Sigmoid colon (tissue), 7 donors: Measurements from ENCODE around the gene ATP5ME. TPM values are rescaled to one million over a fixed set of nuclear protein-coding genes. Genes with fewer than 3 reads are reported as not detected.

Source experiments
- DNase-seq: peaks from one replicate; pipeline ENCODE4 v3.0.0-alpha.2; 2019
- H3K27ac ChIP-seq, 4 donors: fragments of 200-600 bp; sonication (generic); one replicate each; pipeline ENCODE4 v1.5.1; 2016 to 2019; ENCODE audit warnings: mild to moderate bottlenecking in 1 of 4
- H3K27me3 ChIP-seq, 3 donors: fragments of 200-600 bp; sonication (generic); one replicate each; pipeline ENCODE4 v1.5.1; 2019; ENCODE audit warnings: mild to moderate bottlenecking in 1 of 3
- H3K36me3 ChIP-seq, 4 donors: fragments of 200-600 bp; sonication (generic); one replicate each; pipeline ENCODE4 v1.5.1; 2016 to 2019
- H3K4me1 ChIP-seq, 4 donors: fragments of 200-600 bp; sonication (generic); one replicate each; pipeline ENCODE4 v1.5.1; 2017 to 2019
- H3K4me3 ChIP-seq, 4 donors: fragments of 200-600 bp; sonication (generic); one replicate each; pipeline ENCODE4 v1.5.1; 2017 to 2019; ENCODE audit warnings: mild to moderate bottlenecking in 2 of 4, moderate library complexity in 1 of 4
- H3K9me3 ChIP-seq, 4 donors: fragments of 200-600 bp in 3 of 4; sonication (generic) in 3 of 4; one replicate each; pipeline versions ENCODE4 v1.5.1 to v1.6.1; 2013 to 2019
- EP300 ChIP-seq, 4 donors: sonication (generic); formaldehyde crosslinking; IDR thresholded peaks; one replicate each; pipeline ENCODE4 v1.6.1; 2017; ENCODE audit warnings: antibody characterized with exemption in 4 of 4
- POLR2A ChIP-seq, 2 donors: fragments of 450-650 bp; IDR thresholded peaks; one replicate each; pipeline ENCODE4 v1.6.1; 2016; ENCODE audit warnings: antibody characterized with exemption in 2 of 2, mild to moderate bottlenecking in 2 of 2, moderate library complexity in 2 of 2
- POLR2AphosphoS5 ChIP-seq, 4 donors: sonication (generic); formaldehyde crosslinking; IDR thresholded peaks; one replicate each; pipeline ENCODE4 v1.6.1; 2017; ENCODE audit warnings: antibody characterized with exemption in 4 of 4
- WGBS, 2 donors: extraction: QIAGEN DNeasy Blood & Tissue Kit; methylation state at CpG; one replicate each; pipeline ENCODE4 v1.1.7; 2013; 5-methylcytosine and 5-hydroxymethylcytosine counted together
- intact Hi-C: fragments of 100-400 bp; cut with DNase I; formaldehyde crosslinking; loops from one replicate; pipeline ENCODE4 v1.15.1; 2023
- polyA plus RNA-seq, 3 donors: library from polyadenylated mRNA; stranded (reverse); fragments of 200-250 nt; gene quantifications; one replicate each; pipeline ENCODE4 v1.2.3, GENCODE V29; 2013
- total RNA-seq, 4 donors: library from RNA; depleted of rRNA; stranded (reverse); fragments of >200 nt; gene quantifications; one replicate each; pipeline ENCODE4 v1.1.0, GENCODE V29; 2016
- TF ChIP-seq, protein P1 (sequence below), 4 experiments: fragments of 450-650 bp in 3 of 4; fragments of 200-600 bp in 1 of 4; IDR thresholded peaks; one replicate each; pipeline ENCODE4 v1.5.1; 2016 to 2019; ENCODE audit warnings: antibody characterized with exemption in 4 of 4, mild to moderate bottlenecking in 3 of 4, moderate library complexity in 2 of 4
- donor health status: healthy with polysubstance abuse.
- donor health status: Bipolar disorder and iron deficiency.
- donor health status: healthy.

Gene ATP5ME
- total and polyA plus RNA-seq, 7 donors, result 104 to 1,302 (median 244) TPM

- no peaks in the 10 kb centered on the region for H3K36me3 ChIP-seq
- 89 to 92% methylated on average over 13 of the region's 13 CpGs for WGBS, 2 donors
- intact Hi-C loops, result no loop called here
- H3K4me3 ChIP-seq, result no peak overlapping the region
- no peaks in the 10 kb centered on the region for H3K9me3 ChIP-seq
- TF ChIP-seq, protein P1, sequence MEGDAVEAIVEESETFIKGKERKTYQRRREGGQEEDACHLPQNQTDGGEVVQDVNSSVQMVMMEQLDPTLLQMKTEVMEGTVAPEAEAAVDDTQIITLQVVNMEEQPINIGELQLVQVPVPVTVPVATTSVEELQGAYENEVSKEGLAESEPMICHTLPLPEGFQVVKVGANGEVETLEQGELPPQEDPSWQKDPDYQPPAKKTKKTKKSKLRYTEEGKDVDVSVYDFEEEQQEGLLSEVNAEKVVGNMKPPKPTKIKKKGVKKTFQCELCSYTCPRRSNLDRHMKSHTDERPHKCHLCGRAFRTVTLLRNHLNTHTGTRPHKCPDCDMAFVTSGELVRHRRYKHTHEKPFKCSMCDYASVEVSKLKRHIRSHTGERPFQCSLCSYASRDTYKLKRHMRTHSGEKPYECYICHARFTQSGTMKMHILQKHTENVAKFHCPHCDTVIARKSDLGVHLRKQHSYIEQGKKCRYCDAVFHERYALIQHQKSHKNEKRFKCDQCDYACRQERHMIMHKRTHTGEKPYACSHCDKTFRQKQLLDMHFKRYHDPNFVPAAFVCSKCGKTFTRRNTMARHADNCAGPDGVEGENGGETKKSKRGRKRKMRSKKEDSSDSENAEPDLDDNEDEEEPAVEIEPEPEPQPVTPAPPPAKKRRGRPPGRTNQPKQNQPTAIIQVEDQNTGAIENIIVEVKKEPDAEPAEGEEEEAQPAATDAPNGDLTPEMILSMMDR (IDR thresholded peaks at IDR 0.05), result no peak
- TF ChIP-seq POLR2AphosphoS5 (IDR thresholded peaks at IDR 0.05) (no peak), POLR2A (IDR thresholded peaks at IDR 0.05) (no peak), EP300 (IDR thresholded peaks at IDR 0.05) (no peak)
- peaks cover 0 to 54% (median 30%) of the 10 kb centered on the region in 3 donors for H3K27me3 ChIP-seq
- no peak overlapping the region for H3K27ac ChIP-seq
- no peak for DNase-seq
- H3K4me1 ChIP-seq, result no peaks in the 10 kb centered on the region
These were observed 24.2 kb downstream of the ATP5ME start for GRCh38 chr4:649751-650310.

DNA sequence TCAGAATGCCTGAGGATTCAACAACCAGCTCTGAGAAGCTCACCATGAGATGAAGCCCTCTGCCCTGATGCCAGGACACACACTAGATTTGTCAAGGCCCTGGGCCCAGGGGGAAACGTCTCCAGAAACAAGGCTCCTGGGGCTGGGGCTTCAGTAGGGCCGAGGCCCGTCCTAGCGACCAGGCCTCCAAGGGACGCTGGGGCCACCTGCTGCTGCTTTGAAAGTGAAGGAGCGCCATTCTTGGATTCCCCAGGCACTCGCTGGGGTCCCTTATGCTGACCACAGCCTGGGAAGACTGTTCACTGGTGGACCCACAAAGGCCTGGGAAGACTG lies 24.8 kb downstream of the ATP5ME start:
- Histone ChIP-seq H3K27me3 (peaks cover 0 to 53% (median 30%) of the 10 kb centered on the region in 3 donors), H3K36me3 (no peaks in the 10 kb centered on the region), H3K27ac (no peak overlapping the region), H3K4me1 (no peaks in the 10 kb centered on the region), H3K9me3 (no peaks in the 10 kb centered on the region), H3K4me3 (no peak overlapping the region)
- WGBS, 2 donors, result 89 to 92% methylated on average over 7 of the region's 7 CpGs
- TF ChIP-seq, protein P1 (IDR thresholded peaks at IDR 0.05), result no peak
- TF ChIP-seq POLR2A (IDR thresholded peaks at IDR 0.05) (no peak), POLR2AphosphoS5 (IDR thresholded peaks at IDR 0.05) (no peak), EP300 (IDR thresholded peaks at IDR 0.05) (no peak)
- no peak for DNase-seq
- intact Hi-C loops, result no loop called here

- Histone ChIP-seq H3K27me3 (peaks cover 0 to 53% (median 30%) of the 10 kb centered on the region in 3 donors), H3K9me3 (peaks cover 0 to 2% (median 0%) of the 10 kb centered on the region in 4 donors), H3K36me3 (no peaks in the 10 kb centered on the region), H3K4me3 (no peak overlapping the region), H3K4me1 (no peaks in the 10 kb centered on the region), H3K27ac (no peak overlapping the region)
- DNase-seq, result no peak
- intact Hi-C loops, result no loop called here
- WGBS, 2 donors, result 74 to 83% methylated on average over 28 of the region's 28 CpGs
- TF ChIP-seq EP300 (IDR thresholded peaks at IDR 0.05), result no peak
- no peak for TF ChIP-seq POLR2A (IDR thresholded peaks at IDR 0.05)
- TF ChIP-seq, protein P1 (IDR thresholded peaks at IDR 0.05), result no peak
- no peak for TF ChIP-seq POLR2AphosphoS5 (IDR thresholded peaks at IDR 0.05)
These were observed 25.3 kb downstream of the ATP5ME start for GRCh38 chr4:648579-649292.

GRCh38 chr4:647481-647880 lies 26.6 kb downstream of the ATP5ME start:
- H3K4me1 ChIP-seq, result no peaks in the 10 kb centered on the region
- TF ChIP-seq POLR2AphosphoS5 (IDR thresholded peaks at IDR 0.05) (no peak), POLR2A (IDR thresholded peaks at IDR 0.05) (no peak), EP300 (IDR thresholded peaks at IDR 0.05) (no peak)
- TF ChIP-seq, protein P1 (IDR thresholded peaks at IDR 0.05), result no peak
- 57 to 71% methylated on average over 13 of the region's 13 CpGs for WGBS, 2 donors
- no peak for DNase-seq
- no peak overlapping the region for H3K27ac ChIP-seq
- H3K27me3 ChIP-seq, result peaks cover 0 to 53% (median 30%) of the 10 kb centered on the region in 3 donors
- intact Hi-C loops, result no loop called here
- H3K9me3 ChIP-seq, result peaks cover 0 to 5% (median 0%) of the 10 kb centered on the region in 4 donors
- no peak overlapping the region for H3K4me3 ChIP-seq
- H3K36me3 ChIP-seq, result no peaks in the 10 kb centered on the region
